GM20000 (cell line): ENCODE results near the gene ADAM11.

Source experiments
- DNase-seq: peaks from one replicate; pipeline ENCODE4 v3.0.0; 2012; ENCODE audit warnings: low spot score
- CTCF ChIP-seq: IDR thresholded peaks from 2 replicates; pipeline ENCODE4 v1.5.1; 2012; ENCODE audit warnings: mild to moderate bottlenecking, control low read depth; ENCODE audit errors: extremely low read depth, missing control alignments

Gene ADAM11

GRCh38 chr17:44793885-44794842 lies 35.4 kb downstream of the ADAM11 start:
- no peak for DNase-seq
- no peak for TF ChIP-seq CTCF

GRCh38 chr17:44794851-44795413 lies 36.1 kb downstream of the ADAM11 start:
- TF ChIP-seq CTCF: no peak
- no peak for DNase-seq

DNA sequence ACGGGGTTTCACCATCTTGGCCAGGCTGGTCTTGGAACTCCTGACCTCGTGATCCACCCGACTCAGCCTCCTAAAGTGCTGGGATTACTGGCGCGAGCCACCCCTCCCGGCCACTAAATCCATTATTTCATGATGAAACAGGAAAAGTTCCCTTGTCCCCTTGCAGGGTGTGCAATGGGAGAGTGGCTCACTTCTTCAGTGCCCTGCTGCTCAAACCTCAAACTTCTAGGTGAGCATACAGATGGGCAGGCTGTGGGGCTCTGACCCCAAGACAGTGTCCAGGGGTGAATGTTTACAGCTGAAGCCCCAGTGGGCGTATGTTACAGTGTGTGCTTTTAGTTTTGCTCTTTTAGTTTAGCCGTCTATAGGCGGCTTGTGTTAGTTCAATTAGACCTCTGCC lies 36.6 kb downstream of the ADAM11 start:
- no peak for DNase-seq
- TF ChIP-seq CTCF: no peak

- no peak for TF ChIP-seq CTCF
- no peak for DNase-seq
These were observed 37.1 kb downstream of the ADAM11 start for GRCh38 chr17:44795928-44796327.

GRCh38 chr17:44796731-44797130 lies 37.9 kb downstream of the ADAM11 start:
- TF ChIP-seq CTCF: no peak
- DNase-seq: no peak

DNA sequence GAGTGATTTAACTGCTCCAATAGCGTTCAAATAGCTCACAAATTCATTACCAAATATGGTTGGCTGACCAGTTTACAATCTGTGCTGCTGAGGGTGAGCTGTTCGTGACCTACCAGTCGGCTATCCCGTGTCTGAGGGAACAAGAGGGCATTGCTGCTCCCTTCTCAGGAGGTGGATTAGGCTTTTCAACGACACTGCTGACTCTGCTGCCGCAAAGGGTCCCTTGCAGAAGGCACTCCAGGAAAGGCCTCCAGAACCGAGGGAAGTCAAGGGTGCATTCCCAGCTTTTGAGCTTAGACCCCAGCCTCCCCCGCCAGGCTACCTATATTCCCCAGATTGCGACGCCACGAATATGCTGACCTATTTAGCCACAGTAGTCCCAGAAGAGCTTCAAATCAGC lies 39.0 kb downstream of the ADAM11 start:
- no peak for DNase-seq
- TF ChIP-seq CTCF: no peak

- no peak for DNase-seq
- no peak for TF ChIP-seq CTCF
These were observed 39.6 kb downstream of the ADAM11 start for GRCh38 chr17:44798356-44798755.
